ENCODE results near the gene TFAM.

TFAM gene

DNA sequence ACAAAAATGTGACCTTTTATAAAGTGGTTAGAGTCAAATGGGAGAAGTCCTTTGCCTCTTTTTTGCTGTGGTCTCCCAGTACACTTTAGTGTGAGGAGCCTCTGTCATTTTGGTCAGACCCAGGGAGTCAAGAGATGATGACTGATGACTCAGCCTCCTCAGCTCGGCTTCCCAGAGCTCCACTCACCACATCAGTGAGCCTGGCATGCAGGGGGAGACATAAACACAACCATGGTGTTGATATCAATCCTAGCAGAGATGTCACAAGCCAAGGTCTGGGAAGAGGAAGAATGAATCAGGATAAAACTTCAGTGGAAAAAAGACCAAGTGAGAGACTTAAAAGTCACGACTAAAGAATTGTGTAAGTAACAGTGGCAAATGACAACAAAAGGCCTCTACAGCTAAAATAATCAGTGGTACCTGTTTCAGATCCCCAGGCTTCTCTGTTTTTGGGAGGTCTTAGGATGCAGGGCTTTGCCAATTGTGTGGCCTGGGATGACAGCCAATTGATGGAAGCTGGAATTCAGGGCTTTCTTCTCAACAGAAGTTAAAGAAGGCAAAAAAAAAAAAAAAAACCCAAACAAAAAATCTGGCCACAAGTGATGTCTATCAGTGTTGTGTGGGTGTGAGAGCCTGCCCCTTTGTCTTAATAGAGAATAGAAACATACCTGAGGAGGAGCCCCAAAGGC, 50.2 kb downstream of the TFAM start:
- H3K27ac ChIP-seq: peak overlapping the region; percentile 72
- POLR2A ChIA-PET (ENCODE audit: low non-redundant PET): no interaction called here
- TF ChIP-seq, protein P1, sequence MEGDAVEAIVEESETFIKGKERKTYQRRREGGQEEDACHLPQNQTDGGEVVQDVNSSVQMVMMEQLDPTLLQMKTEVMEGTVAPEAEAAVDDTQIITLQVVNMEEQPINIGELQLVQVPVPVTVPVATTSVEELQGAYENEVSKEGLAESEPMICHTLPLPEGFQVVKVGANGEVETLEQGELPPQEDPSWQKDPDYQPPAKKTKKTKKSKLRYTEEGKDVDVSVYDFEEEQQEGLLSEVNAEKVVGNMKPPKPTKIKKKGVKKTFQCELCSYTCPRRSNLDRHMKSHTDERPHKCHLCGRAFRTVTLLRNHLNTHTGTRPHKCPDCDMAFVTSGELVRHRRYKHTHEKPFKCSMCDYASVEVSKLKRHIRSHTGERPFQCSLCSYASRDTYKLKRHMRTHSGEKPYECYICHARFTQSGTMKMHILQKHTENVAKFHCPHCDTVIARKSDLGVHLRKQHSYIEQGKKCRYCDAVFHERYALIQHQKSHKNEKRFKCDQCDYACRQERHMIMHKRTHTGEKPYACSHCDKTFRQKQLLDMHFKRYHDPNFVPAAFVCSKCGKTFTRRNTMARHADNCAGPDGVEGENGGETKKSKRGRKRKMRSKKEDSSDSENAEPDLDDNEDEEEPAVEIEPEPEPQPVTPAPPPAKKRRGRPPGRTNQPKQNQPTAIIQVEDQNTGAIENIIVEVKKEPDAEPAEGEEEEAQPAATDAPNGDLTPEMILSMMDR (conservative IDR thresholded peaks at IDR 0.05; ENCODE audit: low read depth): no peak
- CTCF ChIA-PET: interaction anchor here (0.6 to 0.7 kb wide), 5 partner anchors 21 to 747 kb away, joined by 3 to 5 read pairs (median 4); no protein-coding TSS in a partner anchor
- peak; percentile 64 for DNase-seq (ENCODE audit: low spot score)

DNA sequence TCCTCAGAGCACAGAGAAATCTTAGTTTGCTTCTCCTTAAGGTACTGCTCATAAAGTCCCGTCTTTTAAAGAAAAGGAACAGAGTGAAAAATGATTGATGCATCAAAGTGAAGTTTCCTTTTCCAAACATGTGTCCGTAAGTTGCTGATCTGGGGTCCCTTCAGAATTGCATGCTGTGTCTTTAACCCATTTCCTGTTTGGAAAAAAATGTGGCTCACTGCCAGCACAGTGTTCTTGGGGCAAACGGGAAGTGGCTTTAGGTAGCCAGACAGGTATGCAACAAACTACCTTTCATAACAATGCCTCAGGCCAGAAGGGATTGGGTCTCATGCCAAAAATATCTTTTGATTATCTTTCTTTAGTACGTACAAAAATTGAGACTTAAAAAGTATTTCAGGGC, 50.9 kb downstream of the TFAM start:
- TF ChIP-seq, protein P1 (conservative IDR thresholded peaks at IDR 0.05; ENCODE audit: low read depth): no peak
- peak; percentile 46 for DNase-seq (ENCODE audit: low spot score)
- ChIA-PET POLR2A (ENCODE audit: low non-redundant PET) (no interaction called here), CTCF (no interaction called here)
- H3K27ac ChIP-seq: no peak overlapping the region

DNA sequence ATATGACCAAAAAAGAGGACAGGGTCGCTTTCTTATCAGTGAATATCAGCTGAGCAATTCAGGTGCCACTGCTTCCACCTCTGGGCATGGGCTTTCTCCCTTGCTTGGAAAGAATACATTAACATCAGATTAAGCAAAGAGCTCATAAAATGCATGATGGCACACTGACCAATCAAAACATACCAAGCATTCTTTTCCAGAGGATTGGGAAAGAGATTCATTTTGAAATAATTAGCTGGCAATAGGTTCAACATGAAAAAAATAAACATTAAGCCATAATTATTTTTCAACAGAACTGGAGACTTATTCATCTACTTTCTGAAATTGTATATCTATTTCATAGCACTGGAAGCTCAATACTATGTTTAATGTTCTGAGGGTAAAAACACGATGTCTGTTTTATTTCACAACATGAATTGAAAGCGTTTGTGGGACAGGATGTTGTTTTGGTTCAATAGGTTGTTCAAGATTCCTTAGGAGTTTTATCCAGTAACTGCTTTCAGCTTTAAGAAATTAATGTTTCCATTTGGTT, 53.2 kb downstream of the TFAM start:
- DNase-seq (ENCODE audit: low spot score): peak; percentile 34
- TF ChIP-seq, protein P1 (conservative IDR thresholded peaks at IDR 0.05; ENCODE audit: low read depth): no peak
- ChIA-PET CTCF (interaction anchor here (0.5 to 0.7 kb wide), 2 partner anchors 35 to 191 kb away, joined by 3 read pairs; no protein-coding TSS in a partner anchor), POLR2A (ENCODE audit: low non-redundant PET) (no interaction called here)
- no peak overlapping the region for H3K27ac ChIP-seq

DNA sequence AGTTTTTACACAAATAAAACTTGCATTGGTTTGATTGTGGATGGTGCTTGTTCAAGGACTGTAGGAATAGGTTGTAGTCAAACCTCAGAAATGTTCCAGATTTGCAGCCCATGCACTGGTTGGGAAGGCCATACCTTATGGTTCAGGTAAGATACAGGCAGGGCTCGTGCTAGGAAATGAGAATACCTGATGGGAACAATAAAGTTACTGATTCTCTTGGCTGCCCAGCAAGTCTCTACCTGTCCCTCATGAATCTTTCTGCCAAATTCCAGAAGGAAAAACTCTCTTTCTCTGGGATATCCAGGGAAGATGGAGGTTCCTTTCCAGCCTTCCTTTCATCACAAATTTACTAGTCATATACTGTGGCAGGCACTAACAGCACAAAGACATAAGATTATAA, 53.8 kb downstream of the TFAM start:
- ChIA-PET CTCF (no interaction called here), POLR2A (ENCODE audit: low non-redundant PET) (no interaction called here)
- no peak for DNase-seq (ENCODE audit: low spot score)
- TF ChIP-seq, protein P1 (conservative IDR thresholded peaks at IDR 0.05; ENCODE audit: low read depth): no peak
- H3K27ac ChIP-seq: no peak overlapping the region

DNA sequence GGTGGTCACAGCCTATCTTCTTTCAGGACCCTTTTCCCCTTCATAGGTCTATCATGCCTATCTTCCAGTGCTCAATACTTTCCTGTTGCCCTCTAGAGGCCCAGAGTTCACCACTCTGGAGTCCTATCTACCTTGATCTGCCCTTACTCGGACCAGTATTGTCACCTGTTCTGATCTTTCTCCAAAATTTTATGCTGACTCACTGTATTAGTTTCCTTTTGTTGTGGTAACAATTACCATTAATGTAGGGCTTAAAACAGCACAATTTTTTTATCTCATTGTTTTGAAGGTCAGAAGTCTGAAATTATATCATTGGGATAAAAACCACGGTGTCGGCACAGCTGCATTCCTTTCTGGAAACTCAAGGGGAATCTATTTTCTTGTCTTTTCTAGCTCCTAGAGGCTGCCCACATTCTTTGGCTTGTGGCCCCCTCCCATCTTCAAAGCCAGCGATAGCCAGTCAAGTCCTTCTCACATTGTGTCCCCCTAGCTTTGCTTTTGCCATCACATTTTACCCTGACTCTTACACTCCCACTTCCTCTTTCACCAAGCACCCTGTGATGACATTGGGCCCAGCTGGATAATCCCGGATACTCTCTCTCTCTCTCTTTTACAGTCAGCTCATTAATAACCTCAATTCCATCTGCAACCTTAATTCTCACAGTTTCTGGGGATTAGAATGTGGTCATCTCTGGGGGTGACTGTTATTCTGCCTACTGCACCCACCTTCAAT, 54.6 kb downstream of the TFAM start:
- CTCF ChIA-PET: no interaction called here
- POLR2A ChIA-PET (ENCODE audit: low non-redundant PET): no interaction called here
- no peak for DNase-seq (ENCODE audit: low spot score)
- H3K27ac ChIP-seq: no peak overlapping the region
- TF ChIP-seq, protein P1 (conservative IDR thresholded peaks at IDR 0.05; ENCODE audit: low read depth): no peak

DNA sequence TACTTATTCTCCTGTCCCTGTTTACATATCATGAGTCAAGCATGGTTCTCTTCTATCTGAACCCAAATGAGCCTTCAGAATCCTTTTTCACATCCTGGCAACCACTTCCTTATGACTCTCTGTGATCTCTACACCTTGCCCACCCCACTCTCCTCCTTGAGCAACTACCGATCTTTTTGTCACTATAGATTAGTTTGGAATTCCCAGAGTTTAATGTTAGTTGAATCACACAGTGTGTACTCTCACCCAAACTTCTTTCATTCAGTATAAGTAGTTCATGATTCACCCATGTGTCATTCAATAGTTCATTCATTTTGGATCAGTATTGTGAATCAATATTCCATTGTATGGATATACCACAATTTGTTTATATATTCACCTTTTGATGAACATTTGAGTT, 55.3 kb downstream of the TFAM start:
- ChIA-PET POLR2A (ENCODE audit: low non-redundant PET) (interaction anchor here (0.6 kb wide), 1 partner anchor 678 kb away, joined by 3 read pairs; no protein-coding TSS in a partner anchor), CTCF (no interaction called here)
- no peak overlapping the region for H3K27ac ChIP-seq
- DNase-seq (ENCODE audit: low spot score): no peak
- TF ChIP-seq, protein P1 (conservative IDR thresholded peaks at IDR 0.05; ENCODE audit: low read depth): no peak
